MM.1S (cell line): ENCODE data around the gene SPSB3.

Experiments
- EZH2 ChIP-seq: fragments of 300-600 bp; sonication (generic); optimal IDR thresholded peaks from 2 replicates; pipeline ENCODE3; 2017; ENCODE audit warnings: low read depth, mild to moderate bottlenecking, antibody characterized with exemption, low read length, mixed read lengths
- EZH2phosphoT487 ChIP-seq: fragments of 300-600 bp; sonication (generic); IDR thresholded peaks from 2 replicates; pipeline ENCODE4 v1.6.1; 2018; ENCODE audit warnings: antibody characterized with exemption, low read length
- TF ChIP-seq, protein P1 (sequence below): fragments of 300-600 bp; sonication (generic); IDR thresholded peaks from 2 replicates; pipeline ENCODE4 v1.5.1; 2016; ENCODE audit warnings: antibody characterized with exemption, low read length, mixed read lengths

DNA sequence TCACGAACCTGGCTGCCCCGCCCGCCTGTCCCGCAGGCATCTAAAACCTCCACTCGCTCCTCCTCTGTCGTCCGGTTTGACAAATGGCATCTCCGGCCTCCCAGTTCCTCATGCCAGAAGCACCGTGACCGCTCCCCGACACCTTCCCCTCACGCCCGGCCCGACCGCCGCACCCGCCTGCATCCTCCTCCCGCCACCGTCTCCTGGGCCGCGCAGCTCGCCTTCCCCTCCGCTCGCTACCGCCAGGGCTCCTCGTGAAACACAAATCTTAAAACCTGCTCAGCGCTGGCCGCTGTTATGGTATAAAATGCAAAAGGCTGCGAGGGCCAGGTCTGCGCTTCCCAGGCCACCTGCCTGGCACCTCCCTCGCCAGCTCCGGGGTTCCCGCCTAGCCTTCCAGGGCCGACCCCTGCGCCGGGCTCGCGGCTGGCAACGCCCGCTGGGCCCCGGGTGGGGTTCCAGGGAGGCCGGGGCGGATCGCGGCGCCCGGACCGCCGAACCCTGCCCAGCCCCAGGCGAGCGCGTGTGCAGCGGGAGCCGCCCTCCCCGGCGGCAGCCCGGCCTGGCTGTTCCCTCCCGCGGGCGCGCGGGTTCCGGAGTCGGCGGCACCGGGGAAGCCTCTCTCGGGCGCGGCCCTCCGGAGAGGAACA, 488 bp downstream of the SPSB3 start:
- TF ChIP-seq, protein P1, sequence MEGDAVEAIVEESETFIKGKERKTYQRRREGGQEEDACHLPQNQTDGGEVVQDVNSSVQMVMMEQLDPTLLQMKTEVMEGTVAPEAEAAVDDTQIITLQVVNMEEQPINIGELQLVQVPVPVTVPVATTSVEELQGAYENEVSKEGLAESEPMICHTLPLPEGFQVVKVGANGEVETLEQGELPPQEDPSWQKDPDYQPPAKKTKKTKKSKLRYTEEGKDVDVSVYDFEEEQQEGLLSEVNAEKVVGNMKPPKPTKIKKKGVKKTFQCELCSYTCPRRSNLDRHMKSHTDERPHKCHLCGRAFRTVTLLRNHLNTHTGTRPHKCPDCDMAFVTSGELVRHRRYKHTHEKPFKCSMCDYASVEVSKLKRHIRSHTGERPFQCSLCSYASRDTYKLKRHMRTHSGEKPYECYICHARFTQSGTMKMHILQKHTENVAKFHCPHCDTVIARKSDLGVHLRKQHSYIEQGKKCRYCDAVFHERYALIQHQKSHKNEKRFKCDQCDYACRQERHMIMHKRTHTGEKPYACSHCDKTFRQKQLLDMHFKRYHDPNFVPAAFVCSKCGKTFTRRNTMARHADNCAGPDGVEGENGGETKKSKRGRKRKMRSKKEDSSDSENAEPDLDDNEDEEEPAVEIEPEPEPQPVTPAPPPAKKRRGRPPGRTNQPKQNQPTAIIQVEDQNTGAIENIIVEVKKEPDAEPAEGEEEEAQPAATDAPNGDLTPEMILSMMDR, result 0 out of 2 replicates have a peak, but pooled peaks have one; percentile 10
- no peak for TF ChIP-seq EZH2phosphoT487
- no peak for TF ChIP-seq EZH2
